ENCODE data around the gene NALCN. TPM values are rescaled to one million over a fixed set of nuclear protein-coding genes. Genes with fewer than 3 reads are reported as not detected.

NALCN gene
- total and polyA plus RNA-seq, 7 experiments from 2014 or later = not detected

DNA sequence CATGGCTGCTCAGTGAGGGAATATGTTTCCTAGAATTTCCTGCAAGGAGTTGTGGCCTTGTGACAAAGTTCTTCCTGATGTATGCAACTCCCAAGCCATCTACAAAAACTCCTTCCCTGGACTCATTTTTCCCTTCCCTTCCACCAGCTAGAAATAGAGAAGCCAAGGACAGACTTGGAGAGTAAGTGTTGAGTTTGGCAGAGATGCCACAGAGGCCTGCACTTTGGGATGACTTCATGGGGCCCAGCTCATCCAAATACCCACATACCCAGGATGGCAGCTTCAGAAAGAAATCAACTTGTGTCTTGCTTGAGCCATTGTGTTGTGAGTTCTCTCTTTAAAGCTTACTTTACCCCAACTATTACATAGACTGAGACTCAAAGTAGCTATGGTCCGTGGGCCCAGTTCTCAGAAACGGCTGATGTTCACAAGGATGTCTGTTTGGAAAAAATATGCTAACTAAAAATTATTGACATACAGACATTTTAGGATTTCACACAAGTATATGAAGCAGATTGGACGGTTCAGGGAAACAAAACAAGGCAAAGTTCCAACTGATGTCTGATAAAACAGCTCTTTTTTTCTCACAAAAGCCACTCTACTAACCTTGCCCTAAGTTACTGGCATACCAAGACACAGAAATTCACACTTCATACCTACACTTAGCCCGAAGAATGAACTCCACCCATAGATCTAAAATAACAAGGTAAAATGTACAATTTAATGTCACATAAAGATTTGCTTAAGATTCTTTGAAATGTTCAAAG is 107.9 kb downstream of the NALCN start:
- Mint-ChIP-seq H3K9me3 (peaks cover 0 to 7% (median under 1%) of the 10 kb centered on the region in 11 donors), H3K4me1 (no peaks in the 10 kb centered on the region), H3K27me3 (peaks cover 0 to 7% (median 0%) of the 10 kb centered on the region in 5 donors), H3K36me3 (no peaks in the 10 kb centered on the region), H3K27ac (no peak overlapping the region), H3K4me3 (no peak overlapping the region)
- H3K27ac ChIP-seq (ENCODE audit: low read depth, low read length) = no peak overlapping the region
- DNase-seq (no peak), ATAC-seq (no peak)
- no peaks in the 10 kb centered on the region for H3K4me1 ChIP-seq (ENCODE audit: control insufficient read depth in 2 of 2, insufficient read depth in 2 of 2, low read length in 2 of 2)
- H3K27me3 ChIP-seq (ENCODE audit: control insufficient read depth in 2 of 2, insufficient read depth in 2 of 2, low read length in 2 of 2) = no peaks in the 10 kb centered on the region
- H3K9me3 ChIP-seq (ENCODE audit: control insufficient read depth in 2 of 3, low read length in 3 of 3) = no peaks in the 10 kb centered on the region
- H3K4me3 ChIP-seq (ENCODE audit: low read length) = no peak overlapping the region
- intact Hi-C loops (cut with micrococcal nuclease) = no loop called here
- no peaks in the 10 kb centered on the region for H3K36me3 ChIP-seq (ENCODE audit: control insufficient read depth in 2 of 3, insufficient read depth in 3 of 3, low read length in 3 of 3)
- ChIA-PET CTCF (no interaction called here), POLR2A (no interaction called here)

DNA sequence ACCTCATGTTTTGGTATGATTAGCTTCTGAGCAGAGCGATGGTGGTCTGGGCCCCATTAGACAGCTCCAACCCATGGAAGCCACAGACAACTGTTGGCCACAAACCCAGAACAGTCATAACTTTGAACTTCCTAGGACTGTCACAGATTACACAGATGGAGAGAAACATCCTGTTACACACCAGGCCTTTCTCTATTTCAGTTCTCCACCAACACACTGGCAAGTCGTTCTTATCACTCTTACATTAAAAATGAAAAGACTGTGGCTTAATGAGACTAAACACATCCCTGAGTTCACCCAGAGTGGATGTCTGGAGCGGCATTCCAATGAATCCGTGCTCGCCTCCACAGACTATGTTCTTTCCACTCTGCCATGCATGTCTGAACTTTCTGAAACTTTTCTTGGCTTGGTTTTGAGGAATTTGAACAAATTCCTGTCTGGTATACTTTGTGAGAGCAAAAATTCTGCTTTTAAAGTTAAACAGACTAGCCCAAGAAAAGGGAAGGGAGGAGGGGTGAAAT is 109.1 kb downstream of the NALCN start:
- intact Hi-C loops (cut with micrococcal nuclease) = no loop called here
- no peaks in the 10 kb centered on the region for H3K36me3 Mint-ChIP-seq
- Histone ChIP-seq H3K4me1 (ENCODE audit: control insufficient read depth in 2 of 2, insufficient read depth in 2 of 2, low read length in 2 of 2) (no peaks in the 10 kb centered on the region), H3K4me3 (ENCODE audit: low read length) (no peak overlapping the region), H3K9me3 (ENCODE audit: control insufficient read depth in 2 of 3, low read length in 3 of 3) (no peaks in the 10 kb centered on the region), H3K36me3 (ENCODE audit: control insufficient read depth in 2 of 3, insufficient read depth in 3 of 3, low read length in 3 of 3) (no peaks in the 10 kb centered on the region), H3K27ac (ENCODE audit: low read depth, low read length) (no peak overlapping the region), H3K27me3 (ENCODE audit: control insufficient read depth in 2 of 2, insufficient read depth in 2 of 2, low read length in 2 of 2) (no peaks in the 10 kb centered on the region)
- H3K4me1 Mint-ChIP-seq = no peaks in the 10 kb centered on the region
- ATAC-seq (no peak), DNase-seq (no peak)
- peaks cover 0 to 7% (median 0%) of the 10 kb centered on the region in 5 donors for H3K27me3 Mint-ChIP-seq
- no peak overlapping the region for H3K27ac Mint-ChIP-seq
- CTCF ChIA-PET = no interaction called here
- POLR2A ChIA-PET = no interaction called here
- no peak overlapping the region for H3K4me3 Mint-ChIP-seq
- peaks cover 0 to 7% (median 0%) of the 10 kb centered on the region in 11 donors for H3K9me3 Mint-ChIP-seq

DNA sequence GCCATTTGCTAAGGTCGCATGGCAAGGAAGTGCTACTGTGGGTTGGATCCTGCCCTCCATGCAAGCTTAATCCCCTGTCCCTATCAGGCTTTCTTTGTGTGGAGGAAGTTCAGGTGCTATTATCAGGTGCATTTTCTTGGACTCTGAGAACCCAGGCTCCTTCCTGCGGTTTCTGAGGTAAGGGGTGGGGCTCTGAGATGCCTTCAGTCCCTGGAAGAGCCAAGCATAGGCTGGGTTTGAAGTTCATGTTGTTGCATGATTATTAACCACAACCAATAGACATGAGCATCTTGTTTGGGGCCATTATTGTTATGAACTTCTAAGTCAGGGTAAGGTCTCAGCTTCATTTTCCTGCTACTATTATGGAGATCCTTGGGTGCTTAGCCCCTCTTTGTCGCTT is 109.5 kb downstream of the NALCN start:
- Histone ChIP-seq H3K4me3 (ENCODE audit: low read length) (no peak overlapping the region), H3K4me1 (ENCODE audit: control insufficient read depth in 2 of 2, insufficient read depth in 2 of 2, low read length in 2 of 2) (no peaks in the 10 kb centered on the region), H3K9me3 (ENCODE audit: control insufficient read depth in 2 of 3, low read length in 3 of 3) (no peaks in the 10 kb centered on the region), H3K27ac (ENCODE audit: low read depth, low read length) (no peak overlapping the region), H3K36me3 (ENCODE audit: control insufficient read depth in 2 of 3, insufficient read depth in 3 of 3, low read length in 3 of 3) (no peaks in the 10 kb centered on the region), H3K27me3 (ENCODE audit: control insufficient read depth in 2 of 2, insufficient read depth in 2 of 2, low read length in 2 of 2) (no peaks in the 10 kb centered on the region)
- ATAC-seq = no peak
- POLR2A ChIA-PET = no interaction called here
- Mint-ChIP-seq H3K9me3 (peaks cover 0 to 7% (median 0%) of the 10 kb centered on the region in 11 donors), H3K27ac (no peak overlapping the region), H3K4me1 (no peaks in the 10 kb centered on the region), H3K27me3 (peaks cover 0 to 7% (median 0%) of the 10 kb centered on the region in 5 donors), H3K4me3 (no peak overlapping the region), H3K36me3 (no peaks in the 10 kb centered on the region)
- intact Hi-C loops (cut with micrococcal nuclease) = no loop called here
- CTCF ChIA-PET = no interaction called here
- DNase-seq = no peak

DNA sequence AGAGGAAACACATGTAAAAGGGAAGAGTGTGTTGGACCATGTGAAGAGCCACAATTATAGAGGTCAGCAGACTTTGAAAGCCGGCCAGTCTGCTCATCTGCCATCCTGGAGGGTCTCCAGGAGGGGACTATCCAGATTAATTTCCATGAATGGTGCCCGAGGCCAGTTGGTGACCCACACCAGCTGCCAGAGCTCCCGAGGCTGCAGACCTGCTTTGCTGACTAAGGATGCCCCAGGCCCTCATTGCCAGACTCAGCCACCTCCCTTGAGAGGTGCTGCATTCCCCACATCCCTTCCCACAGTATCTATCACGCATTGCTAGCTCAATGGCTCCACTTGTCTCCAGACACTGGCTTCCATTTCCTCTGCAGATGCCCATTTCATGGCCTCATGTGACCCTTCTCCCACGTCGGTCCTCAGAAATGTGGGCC is 110.3 kb downstream of the NALCN start:
- no peak for ATAC-seq
- ChIA-PET CTCF (no interaction called here), POLR2A (no interaction called here)
- Histone ChIP-seq H3K4me3 (ENCODE audit: low read length) (no peak overlapping the region), H3K27ac (ENCODE audit: low read depth, low read length) (no peak overlapping the region), H3K9me3 (ENCODE audit: control insufficient read depth in 2 of 3, low read length in 3 of 3) (no peaks in the 10 kb centered on the region), H3K27me3 (ENCODE audit: control insufficient read depth in 2 of 2, insufficient read depth in 2 of 2, low read length in 2 of 2) (no peaks in the 10 kb centered on the region), H3K36me3 (ENCODE audit: control insufficient read depth in 2 of 3, insufficient read depth in 3 of 3, low read length in 3 of 3) (no peaks in the 10 kb centered on the region), H3K4me1 (ENCODE audit: control insufficient read depth in 2 of 2, insufficient read depth in 2 of 2, low read length in 2 of 2) (no peaks in the 10 kb centered on the region)
- H3K27me3 Mint-ChIP-seq = peaks cover 0 to 7% (median 0%) of the 10 kb centered on the region in 5 donors
- no peaks in the 10 kb centered on the region for H3K36me3 Mint-ChIP-seq
- intact Hi-C loops (cut with micrococcal nuclease) = no loop called here
- peak overlapping the region in 1 of 9 donors; percentile 2 for H3K27ac Mint-ChIP-seq
- no peak for DNase-seq
- no peaks in the 10 kb centered on the region for H3K4me1 Mint-ChIP-seq
- H3K9me3 Mint-ChIP-seq = peaks cover 0 to 7% (median 0%) of the 10 kb centered on the region in 11 donors
- no peak overlapping the region for H3K4me3 Mint-ChIP-seq

DNA sequence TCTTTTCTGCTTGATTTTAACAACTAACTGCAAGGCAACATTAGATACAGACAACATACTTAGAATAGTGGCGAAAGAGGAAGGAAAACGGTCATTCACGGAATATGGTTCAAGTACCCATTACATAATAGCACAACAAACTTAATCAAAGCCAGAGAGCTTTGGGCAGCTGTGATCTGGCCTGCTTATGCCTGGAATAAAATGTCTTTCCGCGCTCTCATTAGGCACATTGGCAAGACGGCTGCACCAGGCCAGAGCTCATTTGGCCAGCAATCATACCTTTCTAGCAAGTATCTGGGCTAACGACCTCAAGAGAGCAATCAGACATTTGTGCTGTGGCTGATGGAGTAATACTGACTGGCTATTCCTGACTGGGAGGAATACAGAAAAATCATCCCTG is 112.8 kb downstream of the NALCN start:
- no peaks in the 10 kb centered on the region for H3K36me3 ChIP-seq (ENCODE audit: control insufficient read depth in 2 of 3, insufficient read depth in 3 of 3, low read length in 3 of 3)
- ChIA-PET POLR2A (interaction anchor here (0.6 kb wide), 1 partner anchor 68 kb away, joined by 5 read pairs; no protein-coding TSS in a partner anchor), CTCF (no interaction called here)
- intact Hi-C loops (cut with micrococcal nuclease) = no loop called here
- no peaks in the 10 kb centered on the region for H3K27me3 ChIP-seq (ENCODE audit: control insufficient read depth in 2 of 2, insufficient read depth in 2 of 2, low read length in 2 of 2)
- no peak overlapping the region for H3K27ac Mint-ChIP-seq
- no peak overlapping the region for H3K4me3 ChIP-seq (ENCODE audit: low read length)
- H3K27me3 Mint-ChIP-seq = peaks cover 0 to 6% (median 0%) of the 10 kb centered on the region in 5 donors
- no peaks in the 10 kb centered on the region for H3K4me1 ChIP-seq (ENCODE audit: control insufficient read depth in 2 of 2, insufficient read depth in 2 of 2, low read length in 2 of 2)
- no peak for DNase-seq
- H3K27ac ChIP-seq (ENCODE audit: low read depth, low read length) = no peak overlapping the region
- no peak for ATAC-seq
- H3K9me3 Mint-ChIP-seq = peaks cover 0 to 2% (median 0%) of the 10 kb centered on the region in 11 donors
- no peaks in the 10 kb centered on the region for H3K9me3 ChIP-seq (ENCODE audit: control insufficient read depth in 2 of 3, low read length in 3 of 3)
- no peaks in the 10 kb centered on the region for H3K4me1 Mint-ChIP-seq
- H3K4me3 Mint-ChIP-seq = no peak overlapping the region
- H3K36me3 Mint-ChIP-seq = no peaks in the 10 kb centered on the region

DNA sequence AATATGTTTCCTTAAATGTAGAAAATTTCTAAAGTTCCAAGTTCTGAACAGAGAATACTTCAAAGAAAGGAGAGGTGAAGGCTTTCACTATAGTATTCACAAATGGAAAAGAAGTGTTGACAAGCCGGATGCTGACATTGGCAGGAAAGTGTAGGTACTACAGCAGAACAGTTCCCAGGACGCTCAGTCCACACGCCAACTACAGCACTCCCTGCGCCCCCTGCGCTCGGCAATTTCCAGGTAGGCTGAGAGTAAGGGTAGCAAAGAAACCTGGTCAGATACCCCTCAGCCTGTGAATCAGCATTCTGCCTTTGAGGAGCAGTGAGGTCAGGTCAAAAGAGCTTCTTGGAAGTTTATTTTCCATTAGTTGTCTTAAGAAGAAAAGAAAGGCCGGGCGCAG is 115.3 kb downstream of the NALCN start:
- ChIA-PET POLR2A (no interaction called here), CTCF (no interaction called here)
- Mint-ChIP-seq H3K9me3 (peaks cover 0 to 2% (median 0%) of the 10 kb centered on the region in 11 donors), H3K4me3 (no peak overlapping the region), H3K4me1 (no peaks in the 10 kb centered on the region), H3K27ac (no peak overlapping the region), H3K27me3 (peaks cover 0 to 6% (median 0%) of the 10 kb centered on the region in 5 donors), H3K36me3 (no peaks in the 10 kb centered on the region)
- no peak for DNase-seq
- ATAC-seq = no peak
- Histone ChIP-seq H3K9me3 (ENCODE audit: control insufficient read depth in 2 of 3, low read length in 3 of 3) (no peaks in the 10 kb centered on the region), H3K27me3 (ENCODE audit: control insufficient read depth in 2 of 2, insufficient read depth in 2 of 2, low read length in 2 of 2) (no peaks in the 10 kb centered on the region), H3K36me3 (ENCODE audit: control insufficient read depth in 2 of 3, insufficient read depth in 3 of 3, low read length in 3 of 3) (no peaks in the 10 kb centered on the region), H3K4me1 (ENCODE audit: control insufficient read depth in 2 of 2, insufficient read depth in 2 of 2, low read length in 2 of 2) (no peaks in the 10 kb centered on the region), H3K27ac (ENCODE audit: low read depth, low read length) (no peak overlapping the region), H3K4me3 (ENCODE audit: low read length) (no peak overlapping the region)
- intact Hi-C loops (cut with micrococcal nuclease) = no loop called here

DNA sequence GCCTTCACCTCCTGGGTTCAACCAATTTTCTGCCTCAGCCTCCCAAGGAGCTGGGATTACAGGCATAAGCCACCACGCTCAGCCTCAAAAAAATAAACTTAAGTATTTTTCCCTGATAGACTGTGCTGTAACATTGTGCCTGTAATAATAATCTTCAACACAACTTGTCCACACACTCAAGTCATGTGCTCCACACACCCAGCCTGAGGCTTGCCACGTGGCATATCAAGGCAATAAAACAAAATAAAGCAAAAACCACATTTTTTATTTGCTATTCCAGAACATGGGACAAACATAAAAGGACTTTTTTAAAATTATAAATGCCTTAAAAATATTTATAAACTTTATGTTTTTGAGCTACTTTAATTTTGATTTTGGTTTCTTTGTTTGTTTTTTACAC is 115.8 kb downstream of the NALCN start:
- Mint-ChIP-seq H3K4me1 (no peaks in the 10 kb centered on the region), H3K4me3 (no peak overlapping the region), H3K36me3 (no peaks in the 10 kb centered on the region), H3K9me3 (peaks cover 0 to 8% (median 0%) of the 10 kb centered on the region in 11 donors), H3K27ac (no peak overlapping the region), H3K27me3 (peaks cover 0 to 6% (median 0%) of the 10 kb centered on the region in 5 donors)
- DNase-seq (no peak), ATAC-seq (no peak)
- ChIA-PET POLR2A (no interaction called here), CTCF (no interaction called here)
- Histone ChIP-seq H3K4me1 (ENCODE audit: control insufficient read depth in 2 of 2, insufficient read depth in 2 of 2, low read length in 2 of 2) (no peaks in the 10 kb centered on the region), H3K9me3 (ENCODE audit: control insufficient read depth in 2 of 3, low read length in 3 of 3) (no peaks in the 10 kb centered on the region), H3K36me3 (ENCODE audit: control insufficient read depth in 2 of 3, insufficient read depth in 3 of 3, low read length in 3 of 3) (no peaks in the 10 kb centered on the region), H3K27me3 (ENCODE audit: control insufficient read depth in 2 of 2, insufficient read depth in 2 of 2, low read length in 2 of 2) (no peaks in the 10 kb centered on the region), H3K4me3 (ENCODE audit: low read length) (no peak overlapping the region), H3K27ac (ENCODE audit: low read depth, low read length) (no peak overlapping the region)
- intact Hi-C loops (cut with micrococcal nuclease) = no loop called here

Data from naive thymus-derived CD4-positive, alpha-beta T cell (primary cell).